ENCODE results near the gene LRRC8E.
A peak's percentile ranks its signal among the peaks of the same experiment; 100 is the strongest.

LRRC8E gene

GRCh38 chr19:7899751-7900378, 11.6 kb downstream of the LRRC8E start:
- TF ChIP-seq CTCF (IDR thresholded peaks at IDR 0.05; ENCODE audit: low read depth, low read length), result no peak
- no peak overlapping the region for H3K4me3 ChIP-seq (replicated peaks in 1 of 2; ENCODE audit: low read depth in 2 of 2, low read length in 2 of 2)
- DNase-seq (ENCODE audit: low read depth in 2 of 2), result no peak

GRCh38 chr19:7900401-7900870, 12.1 kb downstream of the LRRC8E start:
- DNase-seq (ENCODE audit: low read depth in 2 of 2), result no peak
- no peak overlapping the region for H3K4me3 ChIP-seq (replicated peaks in 1 of 2; ENCODE audit: low read depth in 2 of 2, low read length in 2 of 2)
- TF ChIP-seq CTCF (IDR thresholded peaks at IDR 0.05; ENCODE audit: low read depth, low read length), result no peak

GRCh38 chr19:7900931-7901330, 12.6 kb downstream of the LRRC8E start:
- DNase-seq (ENCODE audit: low read depth in 2 of 2), result no peak
- TF ChIP-seq CTCF (IDR thresholded peaks at IDR 0.05; ENCODE audit: low read depth, low read length), result no peak
- H3K4me3 ChIP-seq (replicated peaks in 1 of 2; ENCODE audit: low read depth in 2 of 2, low read length in 2 of 2), result no peak overlapping the region

GRCh38 chr19:7901337-7901736, 13.0 kb downstream of the LRRC8E start:
- H3K4me3 ChIP-seq (replicated peaks in 1 of 2; ENCODE audit: low read depth in 2 of 2, low read length in 2 of 2), result no peak overlapping the region
- TF ChIP-seq CTCF (IDR thresholded peaks at IDR 0.05; ENCODE audit: low read depth, low read length), result no peak
- DNase-seq (ENCODE audit: low read depth in 2 of 2), result no peak

GRCh38 chr19:7902796-7903243, 14.5 kb downstream of the LRRC8E start:
- no peak for DNase-seq (ENCODE audit: low read depth in 2 of 2)
- peak overlapping the region; percentile 63 to 69 for H3K4me3 ChIP-seq (replicated peaks in 1 of 2; ENCODE audit: low read depth in 2 of 2, low read length in 2 of 2)
- TF ChIP-seq CTCF (IDR thresholded peaks at IDR 0.05; ENCODE audit: low read depth, low read length), result no peak

- H3K4me3 ChIP-seq (replicated peaks in 1 of 2; ENCODE audit: low read depth in 2 of 2, low read length in 2 of 2), result peak within 1 kb of the TSS; percentile 92 to 93
- TF ChIP-seq CTCF (IDR thresholded peaks at IDR 0.05; ENCODE audit: low read depth, low read length), result peak; percentile 28
- DNase-seq (ENCODE audit: low read depth in 2 of 2), result peak; percentile 99
Measured at GRCh38 chr19:7903244-7904073, 15.1 kb downstream of the LRRC8E start, which contains the start of gene MAP2K7. Gene MAP2K7, plus strand, starts transcription at chr19:7903877. Its CDS starts 68 bp downstream, at chr19:7903945.

Data from cardiac fibroblast (primary cell).